Transverse colon (tissue), 4 donors: ENCODE results near the gene CLEC2A.

Experiments
- EP300 ChIP-seq: sonication (generic); formaldehyde crosslinking; IDR thresholded peaks from one replicate; pipeline ENCODE4 v1.6.1; 2017; ENCODE audit warnings: antibody characterized with exemption, low read depth
- POLR2A ChIP-seq: fragments of 450-650 bp; IDR thresholded peaks from one replicate; pipeline ENCODE4 v1.6.1; 2016; ENCODE audit warnings: antibody characterized with exemption, mild to moderate bottlenecking, moderate library complexity
- POLR2AphosphoS5 ChIP-seq, 3 donors: sonication (generic); formaldehyde crosslinking; IDR thresholded peaks; one replicate each; pipeline ENCODE4 v1.6.1; 2016; ENCODE audit warnings: antibody characterized with exemption in 3 of 3
- TF ChIP-seq, protein P1 (sequence below), 5 experiments: fragments of 200-600 bp in 3 of 5; fragments of 450-650 bp in 2 of 5; sonication (generic) in 3 of 5; IDR thresholded peaks; 1 replicate in 2 of 5; 2 replicates in 3 of 5; pipeline ENCODE4 v1.5.1; 2016 to 2017; ENCODE audit warnings: antibody characterized with exemption in 5 of 5, inconsistent platforms in 3 of 5, mild to moderate bottlenecking in 2 of 5, moderate library complexity in 1 of 5

DNA sequence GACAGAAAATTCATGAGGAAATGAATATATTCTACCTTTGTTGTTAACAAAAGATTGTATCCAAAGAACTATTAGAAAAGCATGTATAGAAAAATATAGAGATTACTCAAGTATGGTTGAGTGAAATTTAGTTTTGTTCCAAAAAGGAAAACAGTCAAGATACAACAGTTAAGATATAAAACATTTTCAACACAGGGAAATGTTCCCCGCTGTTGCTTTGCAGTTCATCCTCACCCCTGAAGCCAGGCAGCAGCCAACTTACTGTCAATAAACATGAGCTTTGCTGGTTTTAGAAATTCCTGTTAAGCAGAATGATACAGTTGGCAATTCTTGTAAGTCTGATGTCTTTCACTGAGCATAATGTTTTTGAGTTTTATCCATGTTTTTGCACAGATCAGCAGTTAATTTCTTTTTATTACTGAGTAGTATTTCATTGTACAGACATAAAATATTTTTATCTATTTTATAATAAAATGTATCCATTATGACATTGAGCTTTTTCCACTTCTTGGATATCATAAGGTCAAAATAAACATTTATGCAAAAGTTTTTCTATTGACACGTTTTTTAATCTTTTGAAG lies 61.8 kb downstream of the CLEC2A start:
- TF ChIP-seq POLR2AphosphoS5 (IDR thresholded peaks at IDR 0.05) (no peak), POLR2A (no peak), EP300 (no peak)
- TF ChIP-seq, protein P1, sequence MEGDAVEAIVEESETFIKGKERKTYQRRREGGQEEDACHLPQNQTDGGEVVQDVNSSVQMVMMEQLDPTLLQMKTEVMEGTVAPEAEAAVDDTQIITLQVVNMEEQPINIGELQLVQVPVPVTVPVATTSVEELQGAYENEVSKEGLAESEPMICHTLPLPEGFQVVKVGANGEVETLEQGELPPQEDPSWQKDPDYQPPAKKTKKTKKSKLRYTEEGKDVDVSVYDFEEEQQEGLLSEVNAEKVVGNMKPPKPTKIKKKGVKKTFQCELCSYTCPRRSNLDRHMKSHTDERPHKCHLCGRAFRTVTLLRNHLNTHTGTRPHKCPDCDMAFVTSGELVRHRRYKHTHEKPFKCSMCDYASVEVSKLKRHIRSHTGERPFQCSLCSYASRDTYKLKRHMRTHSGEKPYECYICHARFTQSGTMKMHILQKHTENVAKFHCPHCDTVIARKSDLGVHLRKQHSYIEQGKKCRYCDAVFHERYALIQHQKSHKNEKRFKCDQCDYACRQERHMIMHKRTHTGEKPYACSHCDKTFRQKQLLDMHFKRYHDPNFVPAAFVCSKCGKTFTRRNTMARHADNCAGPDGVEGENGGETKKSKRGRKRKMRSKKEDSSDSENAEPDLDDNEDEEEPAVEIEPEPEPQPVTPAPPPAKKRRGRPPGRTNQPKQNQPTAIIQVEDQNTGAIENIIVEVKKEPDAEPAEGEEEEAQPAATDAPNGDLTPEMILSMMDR (IDR thresholded peaks at IDR 0.05), result no peak
